CD4-positive, alpha-beta T cell (primary cell): ENCODE data around the gene IFNAR2. TPM values are rescaled to one million over a fixed set of nuclear protein-coding genes. Genes with fewer than 3 reads are reported as not detected.
A peak's percentile ranks its signal among the peaks of the same experiment; 100 is the strongest.

Experiments
- ATAC-seq: fragments of 200-7000 bp; cut with Tn5 transposase; one replicate; pipeline ENCODE4 v1.10.0; 2022; ENCODE audit warnings: mild to moderate bottlenecking; ENCODE audit not compliant: poor library complexity
- CTCF ChIA-PET: fragments of 350-600 bp; sonication (Branson Sonifier 250); formaldehyde crosslinking; loops from one replicate; lab custom pipeline; 2021; ENCODE audit warnings: antibody characterized with exemption, inconsistent platforms; lab: Charles Lee
- POLR2A ChIA-PET: fragments of 350-600 bp; sonication (Branson Sonifier 250); formaldehyde crosslinking; loops from one replicate; lab custom pipeline; 2021; ENCODE audit warnings: antibody characterized with exemption, inconsistent platforms; lab: Charles Lee
- DNase-seq, 14 experiments: peaks; one replicate each; pipeline ENCODE4 v3.0.0-alpha.2; 2013 to 2020; ENCODE audit warnings: mixed read lengths in 2 of 14
- H3K27ac ChIP-seq, 2 donors: one replicate each; pipeline versions ENCODE4 v1.5.1 to v1.7.0; 2013; ENCODE audit warnings: low read length in 2 of 2, low read depth in 1 of 2, mild to moderate bottlenecking in 1 of 2
- H3K27me3 ChIP-seq, 2 experiments: 1 replicate in 1 of 2; 2 replicates in 1 of 2; pipeline versions ENCODE4 v1.6.1 to v1.7.0; 2013; ENCODE audit warnings: low read length in 2 of 2, control low read depth in 1 of 2, mild to moderate bottlenecking in 1 of 2, moderate library complexity in 1 of 2; ENCODE audit not compliant: insufficient read depth in 2 of 2, control insufficient read depth in 1 of 2
- H3K36me3 ChIP-seq: one replicate; pipeline ENCODE4 v1.6.1; 2013; ENCODE audit warnings: low read length, control low read depth; ENCODE audit not compliant: insufficient read depth
- H3K4me1 ChIP-seq: one replicate; pipeline ENCODE4 v1.6.1; 2013; ENCODE audit warnings: low read length, control low read depth; ENCODE audit not compliant: insufficient read depth
- H3K4me3 ChIP-seq: one replicate; pipeline ENCODE4 v1.5.1; 2013; ENCODE audit warnings: mild to moderate bottlenecking, low read length, moderate library complexity
- H3K9me3 ChIP-seq, 2 experiments: 1 replicate in 1 of 2; 2 replicates in 1 of 2; pipeline versions ENCODE4 v1.6.1 to v1.7.0; 2013; ENCODE audit warnings: low read length in 2 of 2, mild to moderate bottlenecking in 2 of 2, control low read depth in 1 of 2, moderate library complexity in 1 of 2; ENCODE audit not compliant: control insufficient read depth in 1 of 2, insufficient read depth in 1 of 2
- H3K27ac Mint-ChIP-seq: one replicate; pipeline ENCODE4 v1.8.0; 2020; ENCODE audit warnings: mixed read lengths
- H3K27me3 Mint-ChIP-seq: one replicate; pipeline ENCODE4 v1.8.0; 2021; ENCODE audit warnings: mixed read lengths
- H3K36me3 Mint-ChIP-seq: one replicate; pipeline ENCODE4 v1.8.0; 2021; ENCODE audit warnings: low read depth, mixed read lengths
- H3K4me1 Mint-ChIP-seq: one replicate; pipeline ENCODE4 v1.8.0; 2021; ENCODE audit warnings: low read depth, mixed read lengths
- H3K4me3 Mint-ChIP-seq: one replicate; pipeline ENCODE4 v1.8.0; 2020; ENCODE audit warnings: mild to moderate bottlenecking, mixed read lengths
- H3K9me3 Mint-ChIP-seq: one replicate; pipeline ENCODE4 v1.8.0; 2020; ENCODE audit warnings: mixed read lengths
- intact Hi-C, 2 experiments: fragments of 100-400 bp; cut with DNase I in 1 of 2; cut with micrococcal nuclease in 1 of 2; formaldehyde crosslinking; loops; one replicate each; pipeline versions ENCODE4 v1.15.1 to v1.9.0; 2023 to 2025; cut with DNase I, micrococcal nuclease
- total RNA-seq, 174 experiments: library from RNA in 2 of 174; stranded (reverse) in 2 of 174; gene quantifications; one replicate each; pipeline ENCODE4 v1.2.3 and lab custom pipeline; 2021 to 2026
- TF ChIP-seq, protein P1 (sequence below): fragments of 200-600 bp; IDR thresholded peaks from one replicate; pipeline ENCODE4 v1.8.0; 2022; ENCODE audit warnings: antibody characterized with exemption, mild to moderate bottlenecking

The IFNAR2 gene
- total RNA-seq, 2 experiments from 2014 or later, result 26.6 to 28.2 TPM

DNA sequence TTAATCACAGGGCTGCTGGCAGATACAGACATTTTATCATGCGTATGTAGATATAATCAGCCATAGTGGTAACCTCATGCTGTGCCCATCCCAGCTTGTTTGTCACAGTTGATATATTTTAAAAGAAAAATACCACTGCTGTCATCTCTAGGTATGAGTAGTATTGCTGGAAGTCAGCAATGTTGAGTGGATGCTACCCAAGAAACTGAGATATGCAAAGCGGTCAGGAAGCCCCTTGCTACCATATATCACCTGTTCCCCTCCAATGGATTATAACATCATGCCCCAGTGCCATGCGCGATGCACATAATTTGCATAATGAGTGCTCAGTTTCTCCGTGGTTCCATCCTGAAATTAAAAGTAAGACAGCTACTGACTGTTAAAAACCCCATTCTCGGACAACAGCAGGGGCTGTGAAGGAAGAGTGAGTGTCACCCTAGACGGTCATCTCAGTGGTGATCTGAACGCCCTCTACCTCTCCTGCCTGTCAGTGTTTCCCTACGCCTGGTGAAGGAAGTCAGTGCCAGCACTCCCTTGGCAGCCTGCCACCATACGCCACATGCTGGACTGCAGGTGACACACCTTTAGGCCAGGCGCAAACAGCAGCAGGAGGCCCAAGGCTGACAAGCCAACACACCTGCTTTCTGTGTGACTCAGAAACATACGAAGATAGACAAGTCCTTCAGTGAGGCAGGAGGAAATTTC lies 39.2 kb downstream of the IFNAR2 start:
- POLR2A ChIA-PET, result interaction anchor here (0.6 to 4.3 kb wide), 5 partner anchors 25 to 497 kb away, joined by 3 to 35 read pairs (median 3); partner anchors contain the start of genes IFNAR1 and PAXBP1
- peaks cover 39% of the 10 kb centered on the region for H3K36me3 ChIP-seq
- H3K27ac Mint-ChIP-seq, result peak overlapping the region; percentile 94
- H3K36me3 Mint-ChIP-seq, result peaks cover 73% of the 10 kb centered on the region
- no peaks in the 10 kb centered on the region for H3K9me3 ChIP-seq
- no peak for ATAC-seq
- peak overlapping the region; percentile 99 for H3K4me3 Mint-ChIP-seq
- H3K27me3 ChIP-seq, result no peaks in the 10 kb centered on the region
- no peaks in the 10 kb centered on the region for H3K9me3 Mint-ChIP-seq
- peak overlapping the region; percentile 43 to 51 for H3K27ac ChIP-seq
- TF ChIP-seq, protein P1, sequence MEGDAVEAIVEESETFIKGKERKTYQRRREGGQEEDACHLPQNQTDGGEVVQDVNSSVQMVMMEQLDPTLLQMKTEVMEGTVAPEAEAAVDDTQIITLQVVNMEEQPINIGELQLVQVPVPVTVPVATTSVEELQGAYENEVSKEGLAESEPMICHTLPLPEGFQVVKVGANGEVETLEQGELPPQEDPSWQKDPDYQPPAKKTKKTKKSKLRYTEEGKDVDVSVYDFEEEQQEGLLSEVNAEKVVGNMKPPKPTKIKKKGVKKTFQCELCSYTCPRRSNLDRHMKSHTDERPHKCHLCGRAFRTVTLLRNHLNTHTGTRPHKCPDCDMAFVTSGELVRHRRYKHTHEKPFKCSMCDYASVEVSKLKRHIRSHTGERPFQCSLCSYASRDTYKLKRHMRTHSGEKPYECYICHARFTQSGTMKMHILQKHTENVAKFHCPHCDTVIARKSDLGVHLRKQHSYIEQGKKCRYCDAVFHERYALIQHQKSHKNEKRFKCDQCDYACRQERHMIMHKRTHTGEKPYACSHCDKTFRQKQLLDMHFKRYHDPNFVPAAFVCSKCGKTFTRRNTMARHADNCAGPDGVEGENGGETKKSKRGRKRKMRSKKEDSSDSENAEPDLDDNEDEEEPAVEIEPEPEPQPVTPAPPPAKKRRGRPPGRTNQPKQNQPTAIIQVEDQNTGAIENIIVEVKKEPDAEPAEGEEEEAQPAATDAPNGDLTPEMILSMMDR, result no peak
- H3K4me1 ChIP-seq, result peaks cover 49% of the 10 kb centered on the region
- H3K4me1 Mint-ChIP-seq, result peaks cover 65% of the 10 kb centered on the region
- H3K4me3 ChIP-seq, result no peak overlapping the region
- no peaks in the 10 kb centered on the region for H3K27me3 Mint-ChIP-seq
- peak in 10 of 14 experiments; percentile 23 to 69 (median 54) for DNase-seq
- intact Hi-C loops, result loop anchor here in 1 of 2 experiments (5.0 to 10.0 kb wide), 3 partner anchors 37 to 176 kb away; no protein-coding TSS in a partner anchor
- CTCF ChIA-PET, result interaction anchor here (1.2 to 1.4 kb wide), 2 partner anchors 69 to 91 kb away, joined by 3 to 6 read pairs; no protein-coding TSS in a partner anchor

DNA sequence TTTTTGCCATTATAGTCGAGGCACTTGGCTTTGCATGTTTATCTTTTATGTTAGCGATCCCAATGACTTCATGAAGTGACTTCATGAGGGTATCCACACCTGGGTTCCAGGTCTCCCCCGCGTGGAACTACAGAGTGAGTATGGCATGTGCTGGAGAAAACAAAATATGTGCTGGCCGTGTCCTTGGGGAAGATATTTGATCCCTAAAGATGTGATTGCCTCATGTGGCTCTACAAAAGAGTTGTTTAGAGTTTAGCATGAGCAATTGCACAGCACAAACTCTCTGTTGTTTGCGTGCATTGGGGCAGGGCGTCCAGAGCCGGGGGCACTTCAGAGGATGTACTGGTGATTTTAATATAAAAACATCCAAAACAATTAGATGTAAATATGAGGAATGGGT lies 41.2 kb downstream of the IFNAR2 start:
- ATAC-seq, result no peak
- intact Hi-C loops, result no loop called here
- TF ChIP-seq, protein P1, result no peak
- Mint-ChIP-seq H3K27ac (no peak overlapping the region), H3K4me3 (no peak overlapping the region), H3K36me3 (peaks cover 73% of the 10 kb centered on the region), H3K4me1 (peaks cover 60% of the 10 kb centered on the region), H3K9me3 (no peaks in the 10 kb centered on the region), H3K27me3 (no peaks in the 10 kb centered on the region)
- Histone ChIP-seq H3K4me3 (no peak overlapping the region), H3K36me3 (peaks cover 48% of the 10 kb centered on the region), H3K4me1 (peaks cover 35% of the 10 kb centered on the region), H3K27ac (no peak overlapping the region), H3K9me3 (no peaks in the 10 kb centered on the region), H3K27me3 (no peaks in the 10 kb centered on the region)
- POLR2A ChIA-PET, result no interaction called here
- CTCF ChIA-PET, result no interaction called here
- DNase-seq, result no peak

DNA sequence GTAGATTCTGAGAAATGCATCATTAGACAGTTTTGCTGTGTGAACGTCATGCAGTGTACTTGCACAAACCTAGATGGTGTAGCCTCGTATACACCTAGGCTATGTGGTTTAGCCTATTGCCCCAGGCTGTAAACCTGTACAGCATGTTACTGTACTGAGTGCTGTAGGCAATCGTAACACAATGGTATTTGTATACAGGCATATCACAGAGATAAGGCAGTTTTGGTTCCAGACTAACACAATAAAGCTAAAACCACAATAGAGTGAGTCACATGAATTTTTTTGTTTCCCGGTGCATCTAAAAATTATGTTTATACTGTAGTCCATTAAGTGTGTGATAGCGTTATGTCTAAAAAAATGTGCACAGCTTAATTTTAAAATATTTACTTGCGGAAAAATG lies 43.3 kb downstream of the IFNAR2 start:
- Mint-ChIP-seq H3K36me3 (peaks cover 79% of the 10 kb centered on the region), H3K27ac (no peak overlapping the region), H3K4me1 (peaks cover 52% of the 10 kb centered on the region), H3K27me3 (no peaks in the 10 kb centered on the region), H3K4me3 (no peak overlapping the region), H3K9me3 (no peaks in the 10 kb centered on the region)
- DNase-seq, result no peak
- Histone ChIP-seq H3K4me3 (no peak overlapping the region), H3K36me3 (peaks cover 62% of the 10 kb centered on the region), H3K9me3 (no peaks in the 10 kb centered on the region), H3K27ac (no peak overlapping the region), H3K4me1 (peaks cover 21% of the 10 kb centered on the region), H3K27me3 (no peaks in the 10 kb centered on the region)
- ChIA-PET POLR2A (interaction anchor here (1.1 to 2.5 kb wide), 2 partner anchors 27 to 52 kb away, joined by 3 to 8 read pairs; partner anchors contain the start of gene IFNAR1), CTCF (no interaction called here)
- intact Hi-C loops, result no loop called here
- no peak for ATAC-seq
- TF ChIP-seq, protein P1, result no peak
